PC-9 (cell line): Measurements from ENCODE around the gene FAM117B. TPM values are rescaled to one million over a fixed set of nuclear protein-coding genes. Genes with fewer than 3 reads are reported as not detected.

Experiments used
- BruUV-seq: library from RNA; stranded (reverse); fragments of 400-500 nt; replicated peaks from 2 replicates; lab custom pipeline; 2021; lab: Mats Ljungman, UMichigan
- CTCF ChIA-PET: fragments of 300-600 bp; sonication (Branson Sonifier 250); formaldehyde crosslinking; loops from one replicate; lab custom pipeline; 2022; ENCODE audit warnings: antibody characterized with exemption; lab: Charles Lee
- POLR2A ChIA-PET: fragments of 300-600 bp; sonication (Branson Sonifier 250); formaldehyde crosslinking; loops from one replicate; lab custom pipeline; 2022; ENCODE audit warnings: antibody characterized with exemption; ENCODE audit not compliant: unreplicated experiment; lab: Charles Lee
- DNase-seq, 2 experiments: peaks; one replicate each; pipeline versions ENCODE4 v3.0.0 to v3.0.0-alpha.2; 2015 to 2022; ENCODE audit warnings: mixed read lengths in 1 of 2
- H2AFZ ChIP-seq: fragments of 200-600 bp; sonication (generic); 2 replicates; pipeline ENCODE4 v1.8.1; 2017; ENCODE audit warnings: antibody characterized with exemption
- H3F3A ChIP-seq: fragments of 200-600 bp; sonication (generic); 2 replicates; pipeline ENCODE4 v1.8.1; 2017; ENCODE audit warnings: antibody characterized with exemption, mild to moderate bottlenecking, low read depth; ENCODE audit not compliant: insufficient read depth
- H3K27ac ChIP-seq: fragments of 200-600 bp; sonication (generic); 2 replicates; pipeline ENCODE4 v1.6.1; 2016; ENCODE audit warnings: mixed run types
- H3K27me3 ChIP-seq: fragments of 200-600 bp; sonication (generic); 2 replicates; pipeline ENCODE4 v1.6.1; 2016; ENCODE audit warnings: low read depth, mixed run types; ENCODE audit not compliant: insufficient read depth
- H3K36me3 ChIP-seq: fragments of 200-600 bp; sonication (generic); 2 replicates; pipeline ENCODE4 v1.6.1; 2016; ENCODE audit warnings: low read depth, mixed run types
- H3K4me1 ChIP-seq: fragments of 200-600 bp; sonication (generic); replicated peaks from 2 replicates; pipeline ENCODE4 v1.6.1; 2016; ENCODE audit warnings: mixed run types; ENCODE audit not compliant: insufficient read depth
- H3K4me2 ChIP-seq: fragments of 200-600 bp; sonication (generic); 2 replicates; pipeline ENCODE4 v1.6.1; 2017; ENCODE audit warnings: mixed run types
- H3K4me3 ChIP-seq: fragments of 200-600 bp; sonication (generic); 2 replicates; pipeline ENCODE4 v1.6.1; 2016; ENCODE audit warnings: mixed run types
- H3K79me2 ChIP-seq: fragments of 200-600 bp; sonication (generic); 2 replicates; pipeline ENCODE4 v1.6.1; 2017; ENCODE audit warnings: low read depth, mixed run types
- H3K9me2 ChIP-seq: fragments of 200-600 bp; sonication (generic); 2 replicates; pipeline ENCODE4 v1.8.1; 2017; ENCODE audit warnings: mild to moderate bottlenecking; ENCODE audit not compliant: insufficient read depth
- H3K9me3 ChIP-seq: fragments of 200-600 bp; sonication (generic); 2 replicates; pipeline ENCODE4 v1.8.1; 2016; ENCODE audit warnings: low read depth; ENCODE audit not compliant: insufficient read depth
- H4K20me1 ChIP-seq: fragments of 200-600 bp; sonication (generic); 2 replicates; pipeline ENCODE4 v1.8.1; 2017; ENCODE audit not compliant: insufficient read depth
- EZH2 ChIP-seq: fragments of 200-600 bp; sonication (generic); IDR thresholded peaks from 2 replicates; pipeline ENCODE4 v1.8.0; 2017; ENCODE audit warnings: antibody characterized with exemption, low read depth
- intact Hi-C: fragments of 100-400 bp; cut with micrococcal nuclease; formaldehyde crosslinking; loops from one replicate; pipeline ENCODE4 v1.10.0; 2022; ENCODE audit not compliant: unreplicated experiment
- total RNA-seq: library from RNA; stranded (reverse); gene quantifications from 2 replicates; pipeline ENCODE4 v1.2.3, GENCODE V29; 2021
- TF ChIP-seq, protein P1 (sequence below): fragments of 200-600 bp; sonication (generic); conservative IDR thresholded peaks from 2 replicates; pipeline ENCODE4 v1.6.1; 2017; ENCODE audit warnings: mixed run types, antibody characterized with exemption, mild to moderate bottlenecking, moderate library complexity

Gene FAM117B
- total RNA-seq, 1 experiment from 2014 or later: 8.2 TPM

- Histone ChIP-seq H3K79me2 (no peaks in the 10 kb centered on the region), H3K27me3 (no peaks in the 10 kb centered on the region), H3K9me2 (no peaks in the 10 kb centered on the region; the same call in none of the 2 replicates), H3K27ac (no peak overlapping the region), H3K9me3 (no peaks in the 10 kb centered on the region), H2AFZ (no peak overlapping the region), H3F3A (no peaks in the 10 kb centered on the region), H3K36me3 (no peaks in the 10 kb centered on the region), H3K4me1 (no peaks in the 10 kb centered on the region), H3K4me3 (no peak overlapping the region), H3K4me2 (no peak overlapping the region), H4K20me1 (no peaks in the 10 kb centered on the region)
- ChIA-PET CTCF (no interaction called here), POLR2A (no interaction called here)
- intact Hi-C loops: no loop called here
- TF ChIP-seq EZH2: no peak
- TF ChIP-seq, protein P1, sequence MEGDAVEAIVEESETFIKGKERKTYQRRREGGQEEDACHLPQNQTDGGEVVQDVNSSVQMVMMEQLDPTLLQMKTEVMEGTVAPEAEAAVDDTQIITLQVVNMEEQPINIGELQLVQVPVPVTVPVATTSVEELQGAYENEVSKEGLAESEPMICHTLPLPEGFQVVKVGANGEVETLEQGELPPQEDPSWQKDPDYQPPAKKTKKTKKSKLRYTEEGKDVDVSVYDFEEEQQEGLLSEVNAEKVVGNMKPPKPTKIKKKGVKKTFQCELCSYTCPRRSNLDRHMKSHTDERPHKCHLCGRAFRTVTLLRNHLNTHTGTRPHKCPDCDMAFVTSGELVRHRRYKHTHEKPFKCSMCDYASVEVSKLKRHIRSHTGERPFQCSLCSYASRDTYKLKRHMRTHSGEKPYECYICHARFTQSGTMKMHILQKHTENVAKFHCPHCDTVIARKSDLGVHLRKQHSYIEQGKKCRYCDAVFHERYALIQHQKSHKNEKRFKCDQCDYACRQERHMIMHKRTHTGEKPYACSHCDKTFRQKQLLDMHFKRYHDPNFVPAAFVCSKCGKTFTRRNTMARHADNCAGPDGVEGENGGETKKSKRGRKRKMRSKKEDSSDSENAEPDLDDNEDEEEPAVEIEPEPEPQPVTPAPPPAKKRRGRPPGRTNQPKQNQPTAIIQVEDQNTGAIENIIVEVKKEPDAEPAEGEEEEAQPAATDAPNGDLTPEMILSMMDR: no peak
- DNase-seq: no peak
- BruUV-seq: no TSS peak
These were observed 85.5 kb downstream of the FAM117B start for GRCh38 chr2:202720226-202720625.

- ChIA-PET CTCF (no interaction called here), POLR2A (no interaction called here)
- H3F3A ChIP-seq: no peaks in the 10 kb centered on the region
- no peaks in the 10 kb centered on the region; the same call in none of the 2 replicates for H3K9me2 ChIP-seq
- H3K36me3 ChIP-seq: no peaks in the 10 kb centered on the region
- no peak overlapping the region for H3K27ac ChIP-seq
- no peaks in the 10 kb centered on the region for H4K20me1 ChIP-seq
- H3K79me2 ChIP-seq: no peaks in the 10 kb centered on the region
- no peaks in the 10 kb centered on the region for H3K4me1 ChIP-seq
- intact Hi-C loops: no loop called here
- H3K9me3 ChIP-seq: no peaks in the 10 kb centered on the region
- H3K4me3 ChIP-seq: no peak overlapping the region
- no peaks in the 10 kb centered on the region for H3K27me3 ChIP-seq
- no peak overlapping the region for H3K4me2 ChIP-seq
- no peak overlapping the region for H2AFZ ChIP-seq
- BruUV-seq: no TSS peak
- TF ChIP-seq, protein P1: no peak
- TF ChIP-seq EZH2: no peak
- no peak for DNase-seq
These were observed 86.9 kb downstream of the FAM117B start for GRCh38 chr2:202721621-202722020.

DNA sequence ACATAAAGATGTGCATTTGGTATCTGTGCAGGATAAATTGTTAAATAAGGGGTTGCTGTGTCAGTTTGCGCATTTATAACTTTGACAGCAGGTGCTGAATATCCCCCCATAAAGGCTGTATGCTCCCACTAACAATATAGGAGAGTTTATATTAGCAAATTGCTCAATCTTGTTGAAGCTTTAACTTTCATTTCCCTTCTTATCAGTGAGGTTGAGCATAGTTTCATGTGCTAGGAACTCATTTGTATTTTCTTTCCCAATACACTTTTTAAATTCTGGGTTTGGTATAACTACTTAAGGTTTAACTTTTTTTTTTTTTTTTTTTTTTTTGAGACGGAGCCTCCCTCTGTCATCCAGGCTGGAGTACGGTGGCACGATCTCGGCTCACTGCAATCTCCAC, 89.0 kb downstream of the FAM117B start:
- no peak overlapping the region for H3K27ac ChIP-seq
- intact Hi-C loops: no loop called here
- no peak for DNase-seq
- no peak overlapping the region for H3K4me3 ChIP-seq
- H3K9me2 ChIP-seq: no peaks in the 10 kb centered on the region; the same call in none of the 2 replicates
- TF ChIP-seq, protein P1: no peak
- TF ChIP-seq EZH2: no peak
- no peaks in the 10 kb centered on the region for H4K20me1 ChIP-seq
- H3K36me3 ChIP-seq: no peaks in the 10 kb centered on the region
- ChIA-PET CTCF (no interaction called here), POLR2A (no interaction called here)
- no peaks in the 10 kb centered on the region for H3K79me2 ChIP-seq
- no peaks in the 10 kb centered on the region for H3K27me3 ChIP-seq
- no peak overlapping the region for H2AFZ ChIP-seq
- no peaks in the 10 kb centered on the region for H3K4me1 ChIP-seq
- H3K4me2 ChIP-seq: no peak overlapping the region
- no TSS peak for BruUV-seq
- no peaks in the 10 kb centered on the region for H3F3A ChIP-seq
- H3K9me3 ChIP-seq: no peaks in the 10 kb centered on the region
